HCT116 (cell line): ENCODE results near the gene OCA2. TPM values are rescaled to one million over a fixed set of nuclear protein-coding genes. Genes with fewer than 3 reads are reported as not detected.

Source experiments
- ATAC-seq: fragments of 200-7000 bp; cut with Tn5 transposase; 2 replicates; pipeline ENCODE4 v1.9.1; 2020; ENCODE audit warnings: mild to moderate bottlenecking, moderate library complexity
- BruUV-seq: library from RNA; stranded (reverse); fragments of 400-500 nt; replicated peaks from 2 replicates; lab custom pipeline; 2021; lab: Mats Ljungman, UMichigan
- CTCF ChIA-PET: fragments of 300-600 bp; sonication (Branson Sonifier 250); formaldehyde crosslinking; loops from one replicate; lab custom pipeline; 2021; ENCODE audit warnings: antibody characterized with exemption; lab: Charles Lee
- POLR2A ChIA-PET: fragments of 300-600, 350-600 bp; sonication (Branson Sonifier 250); formaldehyde crosslinking; loops from one replicate; lab custom pipeline; 2021; ENCODE audit warnings: antibody characterized with exemption; lab: Charles Lee
- RAD21 ChIA-PET, 2 experiments: fragments of 300-600 bp; sonication (Branson Sonifier 250); formaldehyde crosslinking; loops; one replicate each; lab custom pipeline; 2023; ENCODE audit warnings: low total read pairs in 2 of 2; ENCODE audit not compliant: uncharacterized antibody in 2 of 2, unreplicated experiment in 2 of 2, low non-redundant PET in 1 of 2; lab: Charles Lee
- DNase-seq: peaks from one replicate; pipeline ENCODE4 v3.0.0-alpha.2; 2010; ENCODE audit warnings: low read depth, low spot score
- H2AFZ ChIP-seq: fragments of 200-600 bp; shearing (Covaris generic), sonication (generic); 2 replicates; pipeline ENCODE4 v1.6.1; 2017; ENCODE audit warnings: low read depth, mixed run types, mixed read lengths, antibody characterized with exemption, low read length; ENCODE audit not compliant: poor library complexity, severe bottlenecking
- H3K27ac ChIP-seq: 2 replicates; pipeline ENCODE4 v1.5.1; 2012; ENCODE audit warnings: low read depth, low read length
- H3K27me3 ChIP-seq: fragments of 200-600 bp; sonication (generic); 2 replicates; pipeline ENCODE4 v1.6.1; 2016; ENCODE audit warnings: mixed run types, low read length, mixed read lengths; ENCODE audit not compliant: insufficient read depth
- H3K36me3 ChIP-seq, 2 experiments: fragments of 200-500 bp in 1 of 2; fragments of 200-600 bp in 1 of 2; sonication (Bioruptor generic) in 1 of 2; sonication (generic) in 1 of 2; 2 replicates each; pipeline versions ENCODE4 v1.5.1 to v1.6.1; 2014 to 2016; ENCODE audit warnings: low read length in 2 of 2, inconsistent platforms in 1 of 2, mixed read lengths in 1 of 2, mixed run types in 1 of 2; ENCODE audit not compliant: insufficient read depth in 2 of 2, control insufficient read depth in 1 of 2
- H3K4me1 ChIP-seq, 2 experiments: fragments of 200-600 bp in 1 of 2; sonication (generic) in 1 of 2; 2 replicates each; pipeline versions ENCODE4 v1.5.1 to v1.6.1; 2012 to 2017; ENCODE audit warnings: low read length in 2 of 2, inconsistent platforms in 1 of 2, mild to moderate bottlenecking in 1 of 2, mixed read lengths in 1 of 2, mixed run types in 1 of 2, moderate library complexity in 1 of 2; ENCODE audit not compliant: insufficient read depth in 2 of 2, control insufficient read depth in 1 of 2
- H3K4me2 ChIP-seq: fragments of 200-600 bp; sonication (generic); 2 replicates; pipeline ENCODE4 v1.6.1; 2017; ENCODE audit warnings: mixed run types, low read length, mixed read lengths
- H3K4me3 ChIP-seq, 2 experiments: fragments of 200-600 bp in 1 of 2; sonication (generic) in 1 of 2; replicated peaks in 1 of 2; 2 replicates each; pipeline ENCODE4 v1.5.1; 2011 to 2016; ENCODE audit warnings: low read length in 2 of 2, control low read depth in 1 of 2, low read depth in 1 of 2, mild to moderate bottlenecking in 1 of 2, mixed read lengths in 1 of 2, mixed run types in 1 of 2
- H3K79me2 ChIP-seq: fragments of 200-600 bp; sonication (generic); 2 replicates; pipeline ENCODE4 v1.6.1; 2017; ENCODE audit warnings: mild to moderate bottlenecking, mixed run types, low read length, moderate library complexity, mixed read lengths; ENCODE audit not compliant: insufficient read depth
- H3K9ac ChIP-seq: fragments of 200-600 bp; sonication (generic); 2 replicates; pipeline ENCODE4 v1.6.1; 2016; ENCODE audit warnings: low read length, mixed read lengths
- H3K9me2 ChIP-seq: fragments of 200-600 bp; sonication (generic), shearing (Covaris generic); 2 replicates; pipeline ENCODE4 v1.6.1; 2017; ENCODE audit warnings: mixed run types, mild to moderate bottlenecking, moderate library complexity; ENCODE audit not compliant: insufficient read depth
- H3K9me3 ChIP-seq, 2 experiments: fragments of 200-500 bp in 1 of 2; fragments of 200-600 bp in 1 of 2; sonication (Bioruptor generic) in 1 of 2; sonication (generic) in 1 of 2; 2 replicates each; pipeline ENCODE4 v1.6.1; 2014 to 2017; ENCODE audit warnings: low read length in 2 of 2, mixed read lengths in 2 of 2, inconsistent platforms in 1 of 2, low read depth in 1 of 2, mild to moderate bottlenecking in 1 of 2, mixed run types in 1 of 2, moderate library complexity in 1 of 2; ENCODE audit not compliant: control insufficient read depth in 1 of 2, insufficient read depth in 1 of 2
- H4K20me1 ChIP-seq: fragments of 200-600 bp; sonication (generic), shearing (Covaris generic); 2 replicates; pipeline ENCODE4 v1.6.1; 2017; ENCODE audit warnings: mixed run types, mild to moderate bottlenecking, moderate library complexity; ENCODE audit not compliant: insufficient read depth
- ATF3 ChIP-seq: IDR thresholded peaks from 2 replicates; pipeline ENCODE4 v1.6.1; 2012
- CBX3 ChIP-seq: IDR thresholded peaks from 2 replicates; pipeline ENCODE4 v1.6.1; 2012; ENCODE audit warnings: low read depth
- CTCF ChIP-seq, 3 experiments: fragments of 200-600 bp in 1 of 3; sonication (generic) in 1 of 3; IDR thresholded peaks in 2 of 3; conservative IDR thresholded peaks in 1 of 3; 2 replicates each; pipeline ENCODE4 v1.5.1; 2012 to 2017; ENCODE audit warnings: low read depth in 2 of 3, low read length in 2 of 3, antibody characterized with exemption in 1 of 3, borderline replicate concordance in 1 of 3, control low read depth in 1 of 3, mild to moderate bottlenecking in 1 of 3, mixed read lengths in 1 of 3, mixed run types in 1 of 3, moderate library complexity in 1 of 3; ENCODE audit not compliant: insufficient read depth in 1 of 3
- EGR1 ChIP-seq: IDR thresholded peaks from 2 replicates; pipeline ENCODE4 v1.6.1; 2012; ENCODE audit warnings: low read depth
- ELF1 ChIP-seq: IDR thresholded peaks from 2 replicates; pipeline ENCODE4 v1.6.1; 2012; ENCODE audit warnings: low read depth, borderline replicate concordance
- EZH2phosphoT487 ChIP-seq: fragments of 200-600 bp; IDR thresholded peaks from 2 replicates; pipeline ENCODE4 v1.6.1; 2018; ENCODE audit warnings: antibody characterized with exemption, borderline replicate concordance
- FOSL1 ChIP-seq: IDR thresholded peaks from 2 replicates; pipeline ENCODE4 v1.6.1; 2012; ENCODE audit warnings: low read depth
- POLR2AphosphoS5 ChIP-seq: IDR thresholded peaks from 2 replicates; pipeline ENCODE4 v1.6.1; 2011; ENCODE audit warnings: mild to moderate bottlenecking, low read depth, low read length, moderate library complexity
- RAD21 ChIP-seq: IDR thresholded peaks from 2 replicates; pipeline ENCODE4 v1.6.1; 2012; ENCODE audit warnings: low read depth, mild to moderate bottlenecking
- REST ChIP-seq: IDR thresholded peaks from 2 replicates; pipeline ENCODE4 v1.6.1; 2012; ENCODE audit warnings: low read depth
- SIN3A ChIP-seq: IDR thresholded peaks from 2 replicates; pipeline ENCODE4 v1.6.1; 2012; ENCODE audit warnings: low read depth
- SRF ChIP-seq: IDR thresholded peaks from 2 replicates; pipeline ENCODE4 v1.6.1; 2012; ENCODE audit warnings: low read depth
- YY1 ChIP-seq: IDR thresholded peaks from 2 replicates; pipeline ENCODE4 v1.6.1; 2011; ENCODE audit warnings: low read length, low read depth, moderate library complexity, mild to moderate bottlenecking; ENCODE audit not compliant: insufficient replicate concordance; ENCODE audit errors: extremely low read depth
- ZFX ChIP-seq: fragments of 450-650 bp; IDR thresholded peaks from 2 replicates; pipeline ENCODE4 v1.6.1; 2017
- ZNF274 ChIP-seq: fragments of 200-500 bp; sonication (Bioruptor generic); IDR thresholded peaks from 2 replicates; pipeline ENCODE4 v1.6.1; 2014; ENCODE audit warnings: mild to moderate bottlenecking, low read depth, low read length, inconsistent platforms
- intact Hi-C: fragments of 100-400 bp; cut with micrococcal nuclease; formaldehyde crosslinking; loops from 2 replicates; pipeline ENCODE4 v1.10.0; 2022
- total RNA-seq: library from RNA; stranded (reverse); gene quantifications from one replicate; pipeline ENCODE4 v1.2.1, GENCODE V29; 2021; ENCODE audit not compliant: unreplicated experiment

The OCA2 gene
- total RNA-seq, 1 experiment from 2014 or later, result not detected

- CTCF ChIA-PET, result no interaction called here
- Histone ChIP-seq H3K4me1 (no peaks in the 10 kb centered on the region), H3K4me2 (no peak overlapping the region), H3K36me3 (no peaks in the 10 kb centered on the region), H3K9me2 (no peaks in the 10 kb centered on the region), H3K79me2 (no peaks in the 10 kb centered on the region), H3K4me3 (no peak overlapping the region), H2AFZ (no peak overlapping the region), H3K9me3 (no peaks in the 10 kb centered on the region), H3K9ac (no peak overlapping the region)
- DNase-seq (no peak), ATAC-seq (no peak)
- POLR2A ChIA-PET, result no interaction called here
- intact Hi-C loops, result no loop called here
- TF ChIP-seq FOSL1 (no peak), CBX3 (no peak), EZH2phosphoT487 (no peak), CTCF (IDR thresholded peaks at IDR 0.05 in 2 of 3, conservative IDR thresholded peaks at IDR 0.05 in 1 of 3; ENCODE audit: borderline replicate concordance in 1 of 3, insufficient read depth in 1 of 3, low read depth in 2 of 3, low read length in 2 of 3) (no peak), EGR1 (no peak), ELF1 (no peak), SRF (no peak), ZFX (no peak), YY1 (no peak), ATF3 (no peak), ZNF274 (no peak), SIN3A (no peak), REST (no peak), RAD21 (no peak), POLR2AphosphoS5 (no peak)
- TF ChIP-seq, all 23 proteins: peak for 0
- BruUV-seq, result no TSS peak
- H3K27me3 ChIP-seq, result no peaks in the 10 kb centered on the region
- H3K27ac ChIP-seq, result no peak overlapping the region
- RAD21 ChIA-PET, result no interaction called here
- no peaks in the 10 kb centered on the region for H4K20me1 ChIP-seq
Observed at GRCh38 chr15:28014623-28015200, 84.4 kb downstream of the OCA2 start.
